H1 (cell line): ENCODE data around the gene OSBP.

ENCODE experiments used
- ASH2L ChIP-seq: fragments of 200-600, 300-600 bp; sonication (generic); IDR thresholded peaks from one replicate; pipeline ENCODE4 v1.7.1; 2017; ENCODE audit warnings: low read length
- KDM5A ChIP-seq: fragments of 200-600 bp; IDR thresholded peaks from 2 replicates; pipeline ENCODE4 v1.7.1; 2012; ENCODE audit warnings: mild to moderate bottlenecking, low read length, inconsistent platforms, mixed read lengths
- RFX5 ChIP-seq: IDR thresholded peaks from 2 replicates; pipeline ENCODE4 v1.6.1; 2011; ENCODE audit warnings: low read depth, low read length, improper control_type of control experiment, borderline replicate concordance
- TAF1 ChIP-seq: IDR thresholded peaks from 2 replicates; pipeline ENCODE4 v1.6.1; 2011; ENCODE audit warnings: mild to moderate bottlenecking, low read depth, low read length
- TF ChIP-seq, protein P1 (sequence below), 3 experiments: IDR thresholded peaks; 1 replicate in 2 of 3; 2 replicates in 1 of 3; pipeline versions ENCODE4 v1.5.1 to v1.6.1; 2011; ENCODE audit warnings: low read length in 3 of 3, mild to moderate bottlenecking in 3 of 3, inconsistent platforms in 2 of 3, low read depth in 1 of 3, moderate library complexity in 1 of 3; ENCODE audit not compliant: insufficient read depth in 1 of 3; ENCODE audit errors: control extremely low read depth in 1 of 3

- TF ChIP-seq, protein P1, sequence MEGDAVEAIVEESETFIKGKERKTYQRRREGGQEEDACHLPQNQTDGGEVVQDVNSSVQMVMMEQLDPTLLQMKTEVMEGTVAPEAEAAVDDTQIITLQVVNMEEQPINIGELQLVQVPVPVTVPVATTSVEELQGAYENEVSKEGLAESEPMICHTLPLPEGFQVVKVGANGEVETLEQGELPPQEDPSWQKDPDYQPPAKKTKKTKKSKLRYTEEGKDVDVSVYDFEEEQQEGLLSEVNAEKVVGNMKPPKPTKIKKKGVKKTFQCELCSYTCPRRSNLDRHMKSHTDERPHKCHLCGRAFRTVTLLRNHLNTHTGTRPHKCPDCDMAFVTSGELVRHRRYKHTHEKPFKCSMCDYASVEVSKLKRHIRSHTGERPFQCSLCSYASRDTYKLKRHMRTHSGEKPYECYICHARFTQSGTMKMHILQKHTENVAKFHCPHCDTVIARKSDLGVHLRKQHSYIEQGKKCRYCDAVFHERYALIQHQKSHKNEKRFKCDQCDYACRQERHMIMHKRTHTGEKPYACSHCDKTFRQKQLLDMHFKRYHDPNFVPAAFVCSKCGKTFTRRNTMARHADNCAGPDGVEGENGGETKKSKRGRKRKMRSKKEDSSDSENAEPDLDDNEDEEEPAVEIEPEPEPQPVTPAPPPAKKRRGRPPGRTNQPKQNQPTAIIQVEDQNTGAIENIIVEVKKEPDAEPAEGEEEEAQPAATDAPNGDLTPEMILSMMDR (IDR thresholded peaks at IDR 0.05; ENCODE audit: control extremely low read depth in 1 of 3, insufficient read depth in 1 of 3, low read depth in 1 of 3, low read length in 3 of 3): no peak
- TF ChIP-seq RFX5 (no peak), KDM5A (no peak), ASH2L (no peak), TAF1 (no peak)
Observed at GRCh38 chr11:59551659-59552521, 63.7 kb downstream of the OSBP start.
